Measurements from ENCODE around the gene SYNPO.

The SYNPO gene

GRCh38 chr5:150618588-150619281 lies 21.7 kb upstream of the SYNPO start:
- DNase-seq (ENCODE audit: extremely low read depth, insufficient read length): no peak
- no peaks in the 10 kb centered on the region; the same call in 1 of the 2 replicates for H3K27me3 ChIP-seq (replicated peaks; ENCODE audit: control insufficient read depth, insufficient read depth, low read length)
- no peaks in the 10 kb centered on the region for H3K36me3 ChIP-seq (ENCODE audit: control insufficient read depth, insufficient read depth, low read length)
- no peak overlapping the region for H3K4me3 ChIP-seq (replicated peaks; ENCODE audit: low read depth, low read length)
- TF ChIP-seq CTCF (IDR thresholded peaks at IDR 0.05; ENCODE audit: insufficient read depth, low read length, poor library complexity, severe bottlenecking): no peak

DNA sequence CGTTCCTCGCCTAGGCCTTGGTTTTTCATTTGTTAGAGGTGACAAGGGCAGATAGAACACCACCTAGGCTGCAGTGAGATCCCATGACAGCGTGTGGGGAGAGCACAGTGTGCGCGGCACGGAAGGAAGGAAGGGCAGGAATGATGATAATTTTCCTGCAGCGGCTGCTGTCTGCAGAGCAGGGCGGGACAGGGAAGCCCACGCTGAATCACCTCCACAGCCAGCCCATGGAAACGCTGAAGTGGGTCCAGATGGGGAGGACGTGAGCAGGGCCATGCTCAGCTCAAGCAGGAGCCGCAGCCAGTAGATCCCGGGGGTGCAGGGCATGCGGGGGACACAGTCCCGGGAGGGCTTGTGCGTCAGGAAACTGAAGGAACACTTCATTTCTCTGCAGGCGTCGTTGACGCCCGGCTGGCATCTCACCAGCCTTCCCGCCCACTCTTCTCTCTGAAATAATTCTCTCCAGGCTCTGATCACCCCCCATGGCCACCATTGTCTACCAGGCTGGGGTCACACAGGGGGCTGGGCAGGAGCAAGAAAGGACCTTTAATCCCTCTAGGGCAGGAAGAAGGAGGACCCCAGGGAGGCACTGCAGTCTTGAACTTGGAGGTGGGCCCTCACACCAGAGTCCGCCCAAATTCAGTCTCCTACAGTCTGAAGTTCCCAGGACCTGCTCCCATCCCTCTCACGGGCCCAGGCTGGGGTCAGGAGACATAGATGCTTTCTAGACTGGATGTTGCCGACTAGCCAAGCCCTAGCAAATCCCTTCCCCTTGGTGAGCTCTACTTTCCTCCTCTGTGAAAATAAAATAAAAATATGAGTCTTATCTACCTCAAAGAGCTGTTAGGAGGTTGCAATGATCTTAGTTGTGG lies 20.9 kb upstream of the SYNPO start:
- H3K4me3 ChIP-seq (replicated peaks; ENCODE audit: low read depth, low read length): no peak overlapping the region
- no peak for DNase-seq (ENCODE audit: extremely low read depth, insufficient read length)
- no peak for TF ChIP-seq CTCF (IDR thresholded peaks at IDR 0.05; ENCODE audit: insufficient read depth, low read length, poor library complexity, severe bottlenecking)

GRCh38 chr5:150621301-150621700 lies 19.2 kb upstream of the SYNPO start:
- DNase-seq (ENCODE audit: extremely low read depth, insufficient read length): no peak
- TF ChIP-seq CTCF (IDR thresholded peaks at IDR 0.05; ENCODE audit: insufficient read depth, low read length, poor library complexity, severe bottlenecking): no peak
- no peaks in the 10 kb centered on the region for H3K36me3 ChIP-seq (ENCODE audit: control insufficient read depth, insufficient read depth, low read length)
- no peaks in the 10 kb centered on the region for H3K27me3 ChIP-seq (replicated peaks; ENCODE audit: control insufficient read depth, insufficient read depth, low read length)
- H3K4me3 ChIP-seq (replicated peaks; ENCODE audit: low read depth, low read length): no peak overlapping the region

More for the DNA sequence above, 20.9 kb upstream of the SYNPO start:
- H3K27me3 ChIP-seq (replicated peaks; ENCODE audit: control insufficient read depth, insufficient read depth, low read length): no peaks in the 10 kb centered on the region; the same call in 1 of the 2 replicates
- no peaks in the 10 kb centered on the region for H3K36me3 ChIP-seq (ENCODE audit: control insufficient read depth, insufficient read depth, low read length)

DNA sequence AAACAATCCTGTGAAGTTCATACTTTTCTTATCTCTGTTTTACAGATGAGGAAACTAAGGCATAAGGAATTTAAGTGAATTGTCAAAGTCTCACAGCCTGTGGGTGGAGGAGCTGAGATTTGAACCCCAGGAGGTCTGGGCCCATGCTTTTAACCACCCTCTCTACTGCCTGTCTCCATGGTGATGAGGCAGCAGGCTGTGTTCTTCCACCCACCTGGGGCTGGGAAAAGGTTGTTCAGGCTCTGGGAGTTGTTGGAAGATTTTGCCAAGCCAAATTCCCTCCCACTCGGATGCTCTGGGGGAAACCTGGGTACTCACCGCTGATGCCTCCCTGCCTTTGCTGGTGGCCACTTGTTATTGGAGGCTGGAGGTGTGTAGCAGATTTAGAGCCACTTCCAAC lies 18.3 kb upstream of the SYNPO start:
- no peak for TF ChIP-seq CTCF (IDR thresholded peaks at IDR 0.05; ENCODE audit: insufficient read depth, low read length, poor library complexity, severe bottlenecking)
- no peak for DNase-seq (ENCODE audit: extremely low read depth, insufficient read length)
- no peaks in the 10 kb centered on the region for H3K36me3 ChIP-seq (ENCODE audit: control insufficient read depth, insufficient read depth, low read length)
- H3K27me3 ChIP-seq (replicated peaks; ENCODE audit: control insufficient read depth, insufficient read depth, low read length): no peaks in the 10 kb centered on the region
- H3K4me3 ChIP-seq (replicated peaks; ENCODE audit: low read depth, low read length): no peak overlapping the region

- DNase-seq (ENCODE audit: extremely low read depth, insufficient read length): peak; percentile 37
- no peak for TF ChIP-seq CTCF (IDR thresholded peaks at IDR 0.05; ENCODE audit: insufficient read depth, low read length, poor library complexity, severe bottlenecking)
- Histone ChIP-seq H3K4me3 (replicated peaks; ENCODE audit: low read depth, low read length) (peak overlapping the region; percentile 84), H3K27me3 (replicated peaks; ENCODE audit: control insufficient read depth, insufficient read depth, low read length) (no peaks in the 10 kb centered on the region), H3K36me3 (ENCODE audit: control insufficient read depth, insufficient read depth, low read length) (no peaks in the 10 kb centered on the region)
These were observed 17.1 kb upstream of the SYNPO start for GRCh38 chr5:150623152-150623877.
